Cardiac fibroblast (primary cell): ENCODE results near the gene WFIKKN2.

Experiments
- DNase-seq, 2 donors: peaks; one replicate each; pipeline versions ENCODE4 v3.0.0 to v3.0.0-alpha.2; 2010; ENCODE audit warnings: low read depth in 2 of 2
- H3K4me3 ChIP-seq, 2 donors: replicated peaks in 1 of 2; 1 replicate in 1 of 2; 2 replicates in 1 of 2; pipeline ENCODE4 v1.5.1; 2011; ENCODE audit warnings: low read depth in 2 of 2, low read length in 2 of 2, mild to moderate bottlenecking in 2 of 2, moderate library complexity in 1 of 2
- TF ChIP-seq, protein P1 (sequence below): IDR thresholded peaks from one replicate; pipeline ENCODE4 v1.5.1; 2011; ENCODE audit warnings: low read depth, mild to moderate bottlenecking, low read length, inconsistent platforms

The WFIKKN2 gene

DNA sequence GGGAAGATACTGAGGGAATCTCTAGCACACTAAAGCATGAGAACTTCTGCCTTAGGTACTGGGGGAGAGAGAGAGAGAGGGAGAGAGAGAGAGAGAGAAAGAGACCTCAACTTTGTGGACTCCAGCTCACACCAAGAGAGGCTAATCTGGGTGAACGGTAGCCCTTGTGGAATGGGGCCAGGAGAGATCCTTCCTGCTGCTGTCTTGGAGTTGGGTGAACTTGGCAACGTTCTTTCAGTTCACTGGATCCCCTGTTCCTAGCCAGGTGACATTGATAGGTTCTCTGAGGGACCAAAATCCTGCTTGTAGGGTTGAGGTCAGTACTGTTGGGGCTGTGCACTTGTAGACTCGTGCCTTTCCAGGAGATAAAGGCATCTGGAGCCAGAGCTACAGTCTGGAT lies 26.5 kb upstream of the WFIKKN2 start:
- H3K4me3 ChIP-seq, result no peak overlapping the region
- DNase-seq, result no peak
- TF ChIP-seq, protein P1, sequence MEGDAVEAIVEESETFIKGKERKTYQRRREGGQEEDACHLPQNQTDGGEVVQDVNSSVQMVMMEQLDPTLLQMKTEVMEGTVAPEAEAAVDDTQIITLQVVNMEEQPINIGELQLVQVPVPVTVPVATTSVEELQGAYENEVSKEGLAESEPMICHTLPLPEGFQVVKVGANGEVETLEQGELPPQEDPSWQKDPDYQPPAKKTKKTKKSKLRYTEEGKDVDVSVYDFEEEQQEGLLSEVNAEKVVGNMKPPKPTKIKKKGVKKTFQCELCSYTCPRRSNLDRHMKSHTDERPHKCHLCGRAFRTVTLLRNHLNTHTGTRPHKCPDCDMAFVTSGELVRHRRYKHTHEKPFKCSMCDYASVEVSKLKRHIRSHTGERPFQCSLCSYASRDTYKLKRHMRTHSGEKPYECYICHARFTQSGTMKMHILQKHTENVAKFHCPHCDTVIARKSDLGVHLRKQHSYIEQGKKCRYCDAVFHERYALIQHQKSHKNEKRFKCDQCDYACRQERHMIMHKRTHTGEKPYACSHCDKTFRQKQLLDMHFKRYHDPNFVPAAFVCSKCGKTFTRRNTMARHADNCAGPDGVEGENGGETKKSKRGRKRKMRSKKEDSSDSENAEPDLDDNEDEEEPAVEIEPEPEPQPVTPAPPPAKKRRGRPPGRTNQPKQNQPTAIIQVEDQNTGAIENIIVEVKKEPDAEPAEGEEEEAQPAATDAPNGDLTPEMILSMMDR, result no peak

DNA sequence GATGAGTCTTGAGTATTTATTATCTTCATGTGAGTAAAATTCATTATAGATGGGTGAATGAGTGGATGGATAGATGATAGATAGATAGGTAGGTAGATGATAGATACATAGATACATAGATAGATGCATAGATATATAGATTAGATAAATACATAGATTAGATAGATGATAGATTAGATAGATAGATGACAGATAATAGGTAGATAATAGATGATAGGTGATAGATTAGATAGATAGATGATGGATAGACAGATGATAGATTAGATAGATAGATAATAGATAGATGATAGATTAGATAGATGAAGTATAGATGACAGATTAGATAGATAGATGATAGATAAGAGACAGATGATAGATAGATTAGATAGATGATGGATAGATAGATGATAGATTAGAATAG lies 21.8 kb upstream of the WFIKKN2 start:
- DNase-seq, result no peak
- TF ChIP-seq, protein P1, result no peak
- H3K4me3 ChIP-seq, result no peak overlapping the region

DNA sequence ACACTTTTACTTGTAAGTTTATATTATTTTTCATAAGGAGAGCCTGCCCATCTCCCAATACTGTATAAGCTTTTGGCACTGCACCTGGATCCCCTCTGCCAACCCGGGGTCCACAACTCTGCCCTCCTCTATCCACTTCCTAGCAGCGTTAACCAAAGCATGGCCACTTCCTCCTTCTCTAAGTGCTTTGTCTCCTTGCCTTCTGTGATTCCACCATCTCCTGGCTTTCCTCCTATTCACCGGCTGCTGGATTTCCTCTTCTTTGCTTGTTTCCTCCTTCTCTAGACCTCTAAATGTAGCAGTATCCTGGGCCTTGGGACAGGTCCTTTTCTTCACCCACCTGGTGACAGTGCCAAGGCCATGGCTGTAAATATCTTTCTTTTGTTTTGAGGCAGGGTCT lies 20.0 kb upstream of the WFIKKN2 start:
- TF ChIP-seq, protein P1, result no peak
- no peak overlapping the region for H3K4me3 ChIP-seq
- no peak for DNase-seq

DNA sequence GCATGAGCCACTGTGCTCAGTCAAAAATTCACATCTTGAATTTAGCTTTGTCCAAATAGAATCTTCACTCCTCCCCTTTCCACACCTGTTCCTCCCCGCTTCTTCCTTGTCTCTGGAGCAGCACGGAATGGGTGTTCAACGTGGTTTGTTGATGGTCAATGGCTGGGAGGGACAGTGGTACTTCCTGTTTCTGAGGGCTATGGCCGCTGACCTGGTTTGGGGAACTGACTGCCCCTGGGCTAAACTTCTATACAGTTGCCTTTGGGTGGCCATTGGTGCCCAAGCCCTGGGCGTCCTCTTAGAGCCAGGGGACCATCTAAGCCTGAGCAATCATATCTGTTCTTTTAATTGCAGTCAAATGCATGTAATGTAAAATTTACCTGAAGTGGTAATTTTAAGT lies 19.1 kb upstream of the WFIKKN2 start:
- no peak overlapping the region for H3K4me3 ChIP-seq
- TF ChIP-seq, protein P1, result no peak
- DNase-seq, result no peak

DNA sequence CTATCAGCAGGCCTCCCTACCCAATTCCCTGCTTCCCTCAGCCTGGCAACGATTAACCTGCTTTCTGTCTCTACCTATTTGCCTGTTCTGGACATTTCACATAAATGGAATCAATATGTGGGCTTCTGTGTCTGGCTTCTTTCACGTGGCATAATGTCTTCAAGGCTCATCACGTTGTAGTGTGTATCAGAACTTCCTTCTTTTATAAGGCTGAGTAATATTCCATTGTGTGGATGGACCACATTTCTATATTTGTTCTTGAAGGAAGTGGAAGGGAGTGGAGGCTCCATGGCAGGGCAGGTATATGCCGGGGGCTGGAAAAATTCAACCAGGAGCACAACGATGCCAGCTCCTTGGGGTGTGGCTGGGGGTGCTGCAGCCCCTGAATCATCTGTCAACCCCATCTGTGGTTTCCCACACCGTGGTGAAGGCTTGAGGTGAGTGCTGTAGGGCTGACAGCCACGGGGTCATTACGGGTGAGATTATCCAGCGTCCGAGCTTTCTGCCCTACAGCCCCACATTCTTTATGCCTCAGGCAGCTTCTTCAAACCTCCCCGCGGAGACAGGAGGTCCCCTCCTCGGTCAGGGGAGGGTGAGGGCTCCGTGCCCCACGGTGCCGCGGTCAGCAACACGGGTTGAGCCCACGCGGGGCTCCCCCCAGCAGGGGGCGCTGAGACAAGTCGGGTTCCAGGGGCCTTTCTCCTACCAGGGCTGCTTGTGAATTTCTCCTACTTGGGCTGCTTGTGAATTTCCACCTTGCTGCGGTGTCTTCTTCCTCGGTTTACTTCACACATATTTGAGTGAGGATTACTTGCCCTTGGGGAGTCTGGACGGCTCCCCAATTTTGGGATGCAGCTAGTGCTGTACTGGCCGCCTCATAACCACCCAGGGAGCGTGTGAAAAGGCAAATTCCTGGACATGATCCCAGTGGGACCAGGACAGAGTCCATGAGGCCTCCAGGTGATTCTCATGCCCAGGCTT lies 18.3 kb upstream of the WFIKKN2 start:
- H3K4me3 ChIP-seq, result no peak overlapping the region
- peak; percentile 33 to 43 for DNase-seq
- TF ChIP-seq, protein P1, result peak; percentile 80

DNA sequence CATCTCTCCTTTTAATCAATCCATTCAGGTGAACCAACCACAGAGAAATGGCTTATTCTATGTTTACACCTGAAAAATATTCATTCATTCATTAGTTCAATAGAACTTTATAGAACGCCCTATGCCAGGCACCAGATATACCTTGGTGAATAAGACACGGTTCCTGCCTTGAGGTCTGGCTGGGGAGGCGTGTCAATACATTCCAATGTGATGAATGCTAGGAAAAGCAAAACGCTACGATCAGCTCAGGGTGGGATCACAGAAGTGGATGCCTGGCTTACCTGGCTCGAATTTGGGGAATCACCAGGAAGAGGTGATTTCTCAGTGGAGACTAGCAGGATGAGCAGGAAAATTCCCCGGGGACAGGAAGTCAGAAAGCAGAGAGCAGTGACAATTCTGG lies 17.5 kb upstream of the WFIKKN2 start:
- DNase-seq, result peak in 1 of 2 donors; percentile 41
- TF ChIP-seq, protein P1, result no peak
- no peak overlapping the region for H3K4me3 ChIP-seq
